Lower leg skin (tissue), 4 donors: ENCODE results near the gene C16orf92. TPM values are rescaled to one million over a fixed set of nuclear protein-coding genes. Genes with fewer than 3 reads are reported as not detected.

Source experiments
- DNase-seq, 2 donors: peaks; one replicate each; pipeline ENCODE4 v3.0.0-alpha.2; 2019; ENCODE audit warnings: low spot score in 2 of 2
- H3K4me3 ChIP-seq: fragments of 200-600 bp; sonication (generic); 2 replicates; pipeline ENCODE4 v1.5.1; 2017; ENCODE audit warnings: mild to moderate bottlenecking, low read depth; ENCODE audit not compliant: poor library complexity, severe bottlenecking
- CTCF ChIP-seq, 3 donors: fragments of 450-650 bp; IDR thresholded peaks; one replicate each; pipeline ENCODE4 v1.5.1; 2016; ENCODE audit warnings: antibody characterized with exemption in 3 of 3, mild to moderate bottlenecking in 3 of 3, moderate library complexity in 2 of 3
- POLR2A ChIP-seq, 2 donors: fragments of 450-650 bp; IDR thresholded peaks; one replicate each; pipeline ENCODE4 v1.6.1; 2016 to 2017; ENCODE audit warnings: antibody characterized with exemption in 2 of 2, mild to moderate bottlenecking in 1 of 2, moderate library complexity in 1 of 2
- WGBS, 2 donors: methylation state at CpG; one replicate each; pipeline ENCODE4 v1.1.5; 2018; 5-methylcytosine and 5-hydroxymethylcytosine counted together
- intact Hi-C: fragments of 100-400 bp; cut with DNase I; formaldehyde crosslinking; loops from one replicate; pipeline ENCODE4 v1.15.0; 2023; ENCODE audit warnings: low total_unique reads
- total RNA-seq, 4 donors: library from RNA; depleted of rRNA; stranded (reverse); fragments of >200 nt; gene quantifications; one replicate each; pipeline ENCODE4 v1.1.0, GENCODE V29; 2016

C16orf92 gene
- total RNA-seq, 4 donors from 2014 or later: not detected

DNA sequence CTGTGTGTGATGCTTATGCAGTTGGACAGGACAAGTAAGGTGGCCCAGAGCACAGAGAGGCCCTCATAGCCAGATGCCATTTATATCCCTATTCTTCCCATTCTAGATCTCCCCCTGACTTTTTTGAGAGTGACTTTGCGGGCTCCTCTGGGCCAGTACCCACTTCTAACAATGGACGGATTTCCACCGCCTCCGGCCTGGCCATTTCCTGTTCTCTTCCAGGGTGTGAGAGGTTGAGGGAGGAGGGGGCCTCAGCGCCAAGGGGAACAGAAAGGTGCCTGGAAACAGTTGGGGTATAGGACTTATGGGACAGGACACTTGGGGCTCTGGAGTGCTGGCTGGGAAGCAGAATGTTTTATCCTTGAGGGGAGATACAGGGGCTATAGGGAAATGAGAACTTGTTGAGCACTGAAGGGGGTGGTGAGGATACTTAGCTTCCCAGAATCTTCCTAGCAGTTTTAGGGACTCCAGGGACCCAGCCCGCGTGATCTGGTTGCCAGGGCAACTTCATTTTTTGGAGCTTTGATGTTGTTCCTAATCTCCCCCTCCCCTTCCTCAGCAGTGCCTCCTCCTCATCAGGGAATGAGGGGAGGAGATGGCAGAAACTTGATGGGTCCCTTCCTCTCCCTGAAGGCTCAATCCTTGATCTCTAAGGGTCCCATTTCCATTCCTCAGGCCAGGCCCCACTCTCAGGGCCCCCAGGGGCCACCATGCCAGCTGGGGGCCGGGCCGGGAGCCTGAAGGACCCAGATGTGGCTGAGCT, 45.8 kb upstream of the C16orf92 start:
- H3K4me3 ChIP-seq: no peak overlapping the region
- TF ChIP-seq CTCF (IDR thresholded peaks at IDR 0.05) (no peak), POLR2A (IDR thresholded peaks at IDR 0.05) (no peak)
- 76 to 85% methylated on average over 7 to 9 of the region's 9 CpGs for WGBS, 2 donors
- DNase-seq: no peak
- intact Hi-C loops: no loop called here

DNA sequence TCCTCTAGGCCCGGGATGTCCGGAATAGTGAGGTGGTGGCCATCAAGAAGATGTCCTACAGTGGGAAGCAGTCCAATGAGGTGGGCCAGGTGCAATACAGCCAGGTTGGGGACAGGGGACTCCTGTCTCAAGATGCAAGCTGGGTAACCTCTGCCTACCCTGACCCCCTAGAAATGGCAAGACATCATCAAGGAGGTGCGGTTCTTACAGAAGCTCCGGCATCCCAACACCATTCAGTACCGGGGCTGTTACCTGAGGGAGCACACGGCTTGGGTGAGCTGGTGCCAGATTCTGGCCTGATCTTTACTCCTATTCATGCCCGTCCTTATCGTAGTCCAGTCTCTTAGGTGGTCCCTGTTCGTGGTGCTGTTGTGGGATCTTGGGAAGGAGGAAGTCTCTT, 44.9 kb upstream of the C16orf92 start:
- intact Hi-C loops: no loop called here
- 94 to 96% methylated on average over 9 of the region's 9 CpGs for WGBS, 2 donors
- no peak for TF ChIP-seq CTCF (IDR thresholded peaks at IDR 0.05)
- no peak for TF ChIP-seq POLR2A (IDR thresholded peaks at IDR 0.05)
- H3K4me3 ChIP-seq: no peak overlapping the region
- no peak for DNase-seq

GRCh38 chr16:29978564-29979270, 44.3 kb upstream of the C16orf92 start:
- no peak for DNase-seq
- intact Hi-C loops: no loop called here
- no peak overlapping the region for H3K4me3 ChIP-seq
- no peak for TF ChIP-seq CTCF (IDR thresholded peaks at IDR 0.05)
- TF ChIP-seq POLR2A (IDR thresholded peaks at IDR 0.05): no peak
- 85 to 90% methylated on average over 9 of the region's 9 CpGs for WGBS, 2 donors

DNA sequence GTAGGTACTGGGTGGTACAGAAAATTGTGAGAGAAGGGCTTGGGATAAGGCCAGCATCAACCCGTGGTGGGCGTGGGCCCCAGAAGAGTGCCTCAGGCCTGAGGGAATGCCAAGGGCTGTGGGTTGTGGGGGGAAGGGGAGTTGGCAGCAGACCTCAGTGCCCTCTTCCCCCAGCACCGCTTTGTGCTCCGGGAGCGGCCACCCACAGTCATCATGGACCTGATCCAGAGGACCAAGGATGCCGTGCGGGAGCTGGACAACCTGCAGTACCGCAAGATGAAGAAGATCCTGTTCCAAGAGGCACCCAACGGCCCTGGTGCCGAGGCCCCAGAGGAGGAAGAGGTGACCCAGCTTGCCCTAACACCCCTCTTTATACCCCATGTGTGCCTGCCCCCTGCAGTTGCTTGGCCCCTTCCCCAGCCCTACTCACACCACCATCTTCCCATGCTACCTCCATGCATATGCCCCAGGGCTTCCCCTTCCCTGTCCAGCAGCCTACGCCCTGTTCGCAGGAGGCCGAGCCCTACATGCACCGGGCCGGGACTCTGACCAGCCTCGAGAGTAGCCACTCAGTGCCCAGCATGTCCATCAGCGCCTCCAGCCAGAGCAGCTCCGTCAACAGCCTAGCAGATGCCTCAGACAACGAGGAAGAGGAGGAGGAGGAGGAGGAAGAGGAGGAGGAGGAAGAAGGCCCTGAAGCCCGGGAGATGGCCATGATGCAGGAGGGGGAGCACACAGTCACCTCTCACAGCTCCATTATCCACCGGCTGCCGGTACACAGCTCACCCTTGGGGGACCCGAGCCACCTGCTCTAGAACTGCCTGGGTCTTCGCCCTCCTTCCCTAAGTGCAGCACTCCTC, 40.2 kb upstream of the C16orf92 start:
- intact Hi-C loops: no loop called here
- H3K4me3 ChIP-seq: no peak overlapping the region
- TF ChIP-seq POLR2A (IDR thresholded peaks at IDR 0.05): no peak
- DNase-seq: no peak
- 82 to 85% methylated on average over 24 of the region's 24 CpGs for WGBS, 2 donors

DNA sequence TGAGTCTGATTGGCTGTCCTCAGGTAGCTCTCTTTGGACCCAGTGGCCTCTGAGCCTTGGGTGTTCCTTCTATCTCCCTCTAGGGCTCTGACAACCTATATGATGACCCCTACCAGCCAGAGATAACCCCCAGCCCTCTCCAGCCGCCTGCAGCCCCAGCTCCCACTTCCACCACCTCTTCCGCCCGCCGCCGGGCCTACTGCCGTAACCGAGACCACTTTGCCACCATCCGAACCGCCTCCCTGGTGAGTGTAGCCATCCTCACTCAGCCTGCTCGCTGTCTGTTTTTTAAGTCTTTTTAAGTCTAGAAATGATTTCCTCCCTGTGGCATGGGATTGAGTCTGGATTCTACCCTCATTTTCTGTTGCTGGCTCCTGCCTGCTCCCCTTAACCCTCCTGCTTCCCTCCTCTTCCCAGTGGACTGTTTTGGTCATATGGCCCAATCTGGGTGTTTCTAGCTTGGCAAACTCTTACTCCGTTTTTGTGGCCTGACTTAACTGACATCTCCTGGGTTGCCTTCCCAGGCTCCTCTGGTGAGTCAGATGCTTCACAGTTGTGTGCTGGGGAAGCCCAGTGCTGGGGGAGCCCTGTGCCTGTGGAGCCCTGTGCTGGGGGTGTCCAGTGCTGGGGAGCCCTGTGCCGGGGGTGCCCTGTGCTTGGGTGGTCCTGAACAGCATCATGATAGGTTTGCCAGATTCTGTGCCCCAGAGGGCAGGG, 39.4 kb upstream of the C16orf92 start:
- intact Hi-C loops: no loop called here
- H3K4me3 ChIP-seq: no peak overlapping the region
- 78 to 79% methylated on average over 12 of the region's 12 CpGs for WGBS, 2 donors
- no peak for DNase-seq
- TF ChIP-seq POLR2A (IDR thresholded peaks at IDR 0.05) (no peak), CTCF (IDR thresholded peaks at IDR 0.05) (no peak)
